Measurements from ENCODE around the gene IPO7. TPM values are rescaled to one million over a fixed set of nuclear protein-coding genes. Genes with fewer than 3 reads are reported as not detected.
A peak's percentile ranks its signal among the peaks of the same experiment; 100 is the strongest.
"Not testable (repeated sequence)": the region's sequence is repeated elsewhere in the genome, so short reads cannot be mapped to it uniquely, and the experiment has no call there.

IPO7 gene
- polyA plus RNA-seq (2014; cell fraction: cytosol; rRNA removed) = 125 and 135 TPM in 2 replicates
- polyA plus RNA-seq (2014; cell fraction: nucleus; rRNA removed) = 109 and 150 TPM in 2 replicates

DNA sequence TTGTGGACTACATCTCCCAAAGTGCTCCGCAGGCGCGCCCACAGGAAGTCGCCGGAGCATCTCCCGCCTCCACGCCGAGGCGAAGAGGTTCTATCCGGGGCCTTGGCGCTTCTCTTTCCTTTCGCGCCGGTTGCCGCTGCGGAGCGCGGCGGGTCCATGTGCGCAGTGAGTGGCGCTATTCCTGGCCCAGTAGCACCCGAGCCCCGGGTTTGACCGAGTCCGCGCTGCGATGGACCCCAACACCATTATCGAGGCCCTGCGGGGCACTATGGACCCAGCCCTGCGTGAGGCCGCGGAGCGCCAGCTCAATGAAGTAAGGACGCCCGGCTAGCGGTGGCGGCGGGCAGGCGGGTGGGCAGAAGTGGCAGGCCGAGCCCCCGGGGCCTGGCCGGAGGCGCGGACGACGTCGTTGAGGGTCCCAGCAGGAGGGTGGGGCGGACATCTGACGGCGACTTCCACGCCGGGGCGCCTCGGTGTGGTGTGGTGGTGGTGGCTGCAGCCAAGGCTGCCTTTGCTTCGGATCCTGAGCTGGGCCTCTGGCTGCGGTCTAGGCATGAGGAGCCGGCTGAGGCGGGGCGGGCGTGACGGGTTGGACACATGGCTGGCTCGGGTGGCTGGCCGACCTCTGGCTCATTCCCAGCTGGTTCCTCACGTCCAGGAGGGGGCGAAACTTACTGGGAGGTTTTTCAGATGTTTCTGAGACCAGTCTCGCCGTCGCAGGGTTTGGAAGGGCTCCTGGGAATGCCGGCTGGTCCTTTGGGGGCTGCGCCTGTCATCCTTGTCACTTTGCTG lies at the start of gene IPO7:
Gene IPO7 (plus strand): TSS at position 118 of the 792 bp plus-strand sequence. CDS start 112 bp downstream, at position 230.
- peak; percentile 92 for DNase-seq (ENCODE audit: low spot score)

DNA sequence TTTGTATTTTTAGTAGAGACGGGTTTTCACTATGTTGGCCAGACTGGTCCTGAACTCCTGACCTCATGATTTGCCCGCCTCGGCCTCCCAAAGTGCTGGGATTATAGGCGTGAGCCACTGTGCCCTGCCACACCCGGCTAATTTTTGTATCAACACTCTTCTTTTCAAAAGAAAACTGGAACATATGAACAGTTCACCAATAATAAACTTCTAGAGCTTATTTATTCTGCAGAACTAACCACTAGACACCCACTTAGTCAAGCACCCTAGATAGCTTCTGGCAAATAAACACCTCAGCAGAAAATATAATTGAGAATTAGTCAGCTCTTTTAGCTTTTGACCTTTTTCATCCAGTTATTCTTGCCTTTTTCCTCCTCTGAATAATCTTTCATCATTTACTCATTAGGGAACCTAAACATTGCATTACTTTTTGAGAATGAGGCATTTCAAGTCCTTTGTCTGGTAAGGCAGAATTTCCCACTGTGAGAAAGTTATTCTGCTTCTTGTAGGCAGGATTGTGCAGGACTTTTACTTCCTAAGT lies 42.7 kb upstream of the IPO7 start:
- no peak for DNase-seq (ENCODE audit: low spot score)

DNA sequence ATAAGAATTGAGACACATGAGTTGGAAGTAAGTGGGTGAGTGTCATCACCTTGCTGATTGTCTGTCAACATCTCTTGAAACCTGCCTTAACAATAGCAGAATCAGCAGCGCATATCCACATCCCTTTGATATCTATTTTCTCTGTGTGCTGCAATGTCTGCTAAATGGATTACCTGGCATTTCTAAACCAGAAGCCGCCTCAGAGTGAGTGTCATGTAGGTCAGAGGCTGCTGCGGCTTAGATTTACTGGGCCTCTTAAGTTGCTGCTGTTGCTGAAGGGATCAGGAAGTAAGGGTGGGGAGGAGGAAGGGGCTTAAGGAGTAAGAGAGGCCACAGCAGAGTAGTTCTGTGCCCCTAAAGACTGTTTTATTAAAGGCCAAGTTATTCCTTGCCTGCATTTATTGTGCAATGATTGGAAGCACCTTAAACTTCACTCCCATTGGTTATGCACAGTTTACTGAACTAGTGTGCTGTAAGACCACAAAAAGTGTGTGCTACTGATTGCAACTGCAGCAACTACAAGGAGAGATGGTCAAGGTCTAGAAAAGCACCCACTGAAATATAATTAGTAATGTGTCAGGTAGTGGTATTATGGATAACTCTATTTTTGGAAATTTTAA lies 40.3 kb upstream of the IPO7 start:
- DNase-seq (ENCODE audit: low spot score) = peak; percentile 52

DNA sequence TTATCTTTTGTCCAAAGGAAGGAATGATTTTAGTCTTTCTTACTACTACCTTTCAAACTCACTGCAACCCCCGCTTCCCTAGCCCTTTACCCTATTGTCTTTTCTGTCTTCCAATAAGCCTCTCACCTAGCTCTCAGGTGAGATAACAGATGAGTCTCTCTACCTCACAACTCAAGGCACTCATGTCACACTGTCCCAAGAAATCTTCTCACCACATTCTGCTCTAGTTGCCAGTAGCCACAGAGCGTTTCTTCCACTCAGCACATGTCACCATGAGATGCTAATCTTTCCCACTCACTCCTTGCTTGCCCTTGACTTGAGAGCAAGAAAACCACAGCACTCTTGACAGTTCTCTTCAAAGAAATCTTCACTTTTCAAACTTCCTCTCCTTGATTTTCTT lies 37.4 kb upstream of the IPO7 start:
- DNase-seq (ENCODE audit: low spot score) = no peak

DNA sequence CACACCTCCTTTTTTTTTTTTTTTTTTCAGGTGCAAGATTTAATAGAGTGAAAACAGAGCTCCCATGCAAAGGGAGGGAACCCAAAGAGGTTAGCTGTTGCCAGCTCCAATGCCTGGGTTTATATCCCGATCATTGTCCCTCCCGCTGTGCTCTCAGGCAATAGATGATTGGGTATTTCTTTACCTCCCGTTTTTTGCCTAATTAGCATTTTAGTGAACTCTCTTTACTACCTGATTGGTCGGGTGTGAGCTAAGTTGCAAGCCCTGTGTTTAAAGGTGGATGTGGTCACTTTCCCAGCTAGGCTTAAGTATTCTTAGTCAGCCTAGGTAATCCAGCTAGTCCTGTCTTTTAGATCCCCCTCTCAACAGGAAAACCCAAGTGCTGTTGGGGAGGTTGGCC lies 36.7 kb upstream of the IPO7 start:
- DNase-seq (ENCODE audit: low spot score) = not testable (repeated sequence)

DNA sequence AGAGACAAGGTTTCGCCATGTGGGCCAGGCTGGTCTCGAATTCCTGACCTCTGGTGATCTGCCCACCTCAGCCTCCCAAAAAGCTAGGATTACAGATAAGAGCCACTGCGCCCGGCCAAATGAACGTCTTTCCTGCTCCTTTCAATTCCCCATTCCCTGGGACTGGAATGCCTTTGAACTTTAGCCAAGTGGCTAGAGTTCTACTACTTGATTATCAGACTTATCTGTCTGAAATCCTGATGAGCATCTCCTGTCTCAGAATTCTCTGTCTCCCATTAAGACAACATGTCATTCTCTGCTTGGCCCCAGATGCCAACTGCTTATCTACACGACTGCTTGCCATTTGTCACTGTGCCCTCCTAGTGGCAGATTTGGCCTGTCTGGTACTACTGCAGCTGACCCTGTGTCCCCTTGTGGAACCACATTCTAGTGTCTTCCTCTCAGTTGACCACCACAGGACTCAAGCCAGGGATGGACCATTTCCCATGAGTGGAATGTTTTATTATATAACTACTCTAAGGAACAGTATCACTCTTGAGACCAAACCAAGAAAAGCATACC lies 33.1 kb upstream of the IPO7 start:
- DNase-seq (ENCODE audit: low spot score) = no peak

DNA sequence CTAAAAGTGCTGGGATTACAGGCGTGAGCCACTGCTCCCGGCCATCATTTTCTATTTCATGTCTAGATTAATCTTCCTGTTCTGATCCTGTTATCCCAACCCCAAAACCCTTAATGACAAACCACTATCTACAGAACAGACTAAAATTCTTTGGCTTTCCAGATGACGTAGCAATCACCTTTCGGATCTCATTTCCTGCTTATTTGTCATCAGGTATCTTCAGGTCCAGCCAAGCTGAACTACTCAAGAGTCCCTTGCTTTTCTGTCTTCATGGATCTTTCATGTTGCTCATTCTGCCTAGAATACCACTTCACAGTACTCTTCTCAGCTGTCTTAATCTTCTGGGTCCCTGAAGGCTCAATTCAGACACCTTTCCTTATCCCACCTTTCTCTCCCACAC lies 27.4 kb upstream of the IPO7 start:
- DNase-seq (ENCODE audit: low spot score) = no peak

DNA sequence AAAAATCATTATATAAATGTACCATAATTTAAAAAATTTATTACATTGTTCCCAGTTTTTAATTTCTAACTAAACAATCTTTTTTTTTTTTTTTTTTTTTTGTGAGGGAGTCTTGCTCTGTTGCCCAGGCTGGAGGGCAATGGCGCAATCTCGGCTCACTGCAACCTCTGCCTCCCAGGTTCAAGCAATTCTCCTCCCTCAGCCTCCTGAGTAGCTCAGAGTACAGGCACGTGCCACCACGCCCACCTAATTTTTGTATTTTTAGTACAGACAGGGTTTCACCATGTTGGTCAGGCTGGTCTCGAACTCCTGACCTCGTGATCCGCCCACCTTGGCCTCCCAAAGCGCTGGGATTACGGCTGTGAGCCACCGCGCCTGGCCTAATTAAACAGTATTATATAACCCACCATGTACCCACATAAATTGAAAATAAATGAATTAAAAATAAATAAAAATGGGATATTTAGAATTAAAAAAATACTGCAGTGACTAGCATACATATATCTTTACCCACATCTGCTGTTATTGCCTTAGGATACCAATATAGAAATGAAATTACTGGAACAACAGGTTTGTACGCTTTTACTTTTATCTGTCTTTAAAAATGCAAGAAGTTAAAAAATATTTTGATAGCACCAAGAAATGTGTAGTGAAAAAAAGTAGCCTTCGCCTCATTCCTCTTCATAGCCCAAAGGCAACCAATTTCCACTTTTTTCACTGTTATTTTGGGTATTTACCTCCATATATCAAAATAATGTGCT lies 23.4 kb upstream of the IPO7 start:
- DNase-seq (ENCODE audit: low spot score) = not testable (repeated sequence)

DNA sequence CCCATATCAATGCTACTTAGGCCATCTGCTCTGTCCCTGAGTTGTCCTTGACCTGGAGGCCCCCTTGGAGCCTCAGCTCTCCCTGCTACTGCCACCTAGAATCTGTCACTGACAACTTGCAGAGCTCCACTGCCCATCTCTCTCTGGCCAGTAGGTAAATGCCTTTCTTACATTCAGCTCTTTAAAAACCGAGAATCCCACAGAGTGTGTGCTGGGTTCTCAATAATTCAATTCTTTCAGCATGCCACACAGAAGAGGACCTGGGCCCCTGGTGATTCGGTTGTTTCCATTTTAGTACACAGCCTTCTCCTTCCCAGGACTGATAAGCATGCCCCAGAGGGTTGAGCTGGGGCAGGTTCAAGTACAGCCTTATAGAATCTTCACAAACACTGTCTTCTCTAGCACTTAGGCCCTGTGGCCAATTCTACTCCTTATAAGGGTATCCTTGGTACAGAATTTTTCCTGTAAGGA lies 22.0 kb upstream of the IPO7 start:
- peak; percentile 72 for DNase-seq (ENCODE audit: low spot score)

DNA sequence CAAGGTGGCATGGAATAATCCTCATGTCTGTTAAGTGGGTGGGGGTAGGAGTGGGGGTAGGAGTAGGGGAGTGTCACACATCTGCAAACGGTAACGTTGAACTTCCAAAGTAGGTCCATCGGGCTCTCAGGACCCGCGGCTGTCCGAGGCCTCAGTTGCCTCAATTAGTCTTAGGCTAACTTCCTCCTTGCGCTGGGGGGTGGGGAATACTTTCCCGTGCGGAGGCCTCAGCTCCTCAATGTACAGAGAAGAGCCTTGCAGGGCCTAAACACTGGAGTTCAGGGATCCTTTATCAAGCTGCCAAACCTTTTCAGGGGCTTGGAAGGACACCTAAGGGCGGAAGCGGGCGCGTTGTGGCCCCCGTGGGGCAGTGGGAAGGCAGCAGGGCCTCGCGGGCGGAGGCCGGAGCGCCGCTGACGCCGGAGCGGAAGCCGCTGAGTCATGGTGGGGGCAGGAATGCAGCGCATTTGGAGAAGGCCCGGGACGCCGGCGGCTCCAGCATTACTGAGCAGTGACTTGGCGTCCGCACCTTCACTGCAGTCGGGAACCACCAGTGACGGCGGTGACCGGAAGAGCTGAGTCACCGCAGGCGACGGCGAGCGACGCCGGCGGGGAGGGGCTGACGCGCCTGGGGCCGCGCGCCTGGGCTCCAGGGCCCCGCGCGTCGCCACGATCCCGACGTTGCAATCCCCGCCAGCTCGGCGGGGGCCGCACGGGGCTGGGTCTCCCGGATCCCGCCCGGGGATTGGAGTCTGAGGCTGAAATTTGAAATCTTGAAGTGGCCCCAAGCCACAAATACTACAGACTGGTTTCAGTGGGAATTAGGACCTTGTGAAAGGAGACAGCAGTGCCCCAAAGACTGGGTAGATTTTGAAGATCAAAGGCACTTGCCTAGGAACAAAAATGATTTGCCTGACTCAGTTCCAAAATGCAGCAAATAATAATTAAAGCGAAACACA lies 20.2 kb upstream of the IPO7 start:
- DNase-seq (ENCODE audit: low spot score) = peak; percentile 93

DNA sequence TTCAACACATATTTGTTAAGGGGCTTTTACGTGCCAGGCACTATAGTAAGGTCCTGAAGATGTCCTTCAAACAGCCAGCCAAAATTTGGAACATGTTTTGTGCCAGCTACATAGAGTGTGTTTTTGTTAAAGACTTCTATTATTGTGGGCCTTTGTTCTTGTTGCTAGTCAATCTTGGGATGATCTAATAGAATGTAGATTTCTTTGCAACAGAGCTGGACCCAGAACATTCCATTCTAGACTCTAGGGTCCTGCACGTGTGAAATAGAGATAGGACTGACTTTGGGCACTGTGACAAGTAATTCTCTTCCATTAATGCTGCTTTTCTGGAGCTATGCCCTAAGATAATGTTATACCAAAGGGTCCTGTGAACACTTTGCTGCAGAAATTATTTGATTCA lies 16.9 kb upstream of the IPO7 start:
- DNase-seq (ENCODE audit: low spot score) = no peak

DNA sequence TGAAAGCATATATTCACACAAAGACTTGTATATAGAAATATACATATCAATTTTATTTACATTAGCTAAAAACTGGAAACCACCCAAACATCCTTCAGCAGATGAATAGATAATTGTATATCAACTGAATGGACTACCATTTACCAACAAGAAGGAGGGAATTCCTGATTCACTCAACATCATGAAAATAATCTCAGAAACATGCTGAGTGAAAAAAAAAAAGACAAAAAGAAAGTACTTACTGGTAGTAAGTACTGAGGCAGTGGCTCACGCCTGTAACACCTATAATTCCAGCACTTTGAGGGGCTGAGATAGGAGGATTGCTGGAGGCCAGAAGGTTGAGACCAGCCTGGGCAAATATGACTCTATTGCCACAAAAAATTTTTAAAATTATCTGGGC lies 7.4 kb upstream of the IPO7 start:
- DNase-seq (ENCODE audit: low spot score) = no peak

DNA sequence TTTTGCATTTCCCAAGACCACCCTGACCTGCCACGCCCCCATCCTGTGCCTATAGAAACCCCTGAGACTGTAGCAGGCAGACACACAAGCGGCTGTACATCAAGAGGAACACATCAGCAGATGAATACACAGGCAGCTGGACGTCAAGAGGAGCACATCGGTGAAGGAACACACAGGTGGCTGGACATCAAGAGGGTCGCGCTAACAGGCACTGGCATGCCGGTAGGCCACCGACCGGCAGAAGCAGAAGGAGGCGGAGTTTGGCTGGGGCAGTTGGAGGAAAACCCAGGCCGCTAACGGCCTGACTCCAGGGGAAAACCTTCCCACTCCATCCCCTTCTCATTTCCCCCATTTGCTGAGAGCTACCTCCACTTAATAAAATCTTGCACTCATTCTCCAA lies 5.4 kb upstream of the IPO7 start:
- DNase-seq (ENCODE audit: low spot score) = peak; percentile 13

DNA sequence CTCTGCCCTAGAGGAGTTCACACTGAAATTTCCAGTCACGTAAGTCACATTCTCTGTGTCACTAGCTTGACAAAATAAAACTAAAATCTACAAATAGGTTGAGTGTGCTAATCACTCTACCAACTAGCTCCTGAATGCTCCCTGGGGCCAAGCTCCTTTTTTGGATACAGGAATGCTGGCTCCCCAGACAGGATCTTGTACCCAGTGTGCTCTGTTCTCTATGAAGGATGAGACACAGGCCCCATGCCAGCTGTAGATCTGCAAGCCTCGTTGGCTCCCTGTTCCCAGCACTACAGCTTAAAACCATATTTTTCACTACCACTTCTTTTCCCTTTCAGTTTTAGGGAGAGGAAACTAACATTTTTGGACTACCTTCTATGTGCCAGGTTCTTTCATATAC lies 3.7 kb upstream of the IPO7 start:
- DNase-seq (ENCODE audit: low spot score) = no peak

DNA sequence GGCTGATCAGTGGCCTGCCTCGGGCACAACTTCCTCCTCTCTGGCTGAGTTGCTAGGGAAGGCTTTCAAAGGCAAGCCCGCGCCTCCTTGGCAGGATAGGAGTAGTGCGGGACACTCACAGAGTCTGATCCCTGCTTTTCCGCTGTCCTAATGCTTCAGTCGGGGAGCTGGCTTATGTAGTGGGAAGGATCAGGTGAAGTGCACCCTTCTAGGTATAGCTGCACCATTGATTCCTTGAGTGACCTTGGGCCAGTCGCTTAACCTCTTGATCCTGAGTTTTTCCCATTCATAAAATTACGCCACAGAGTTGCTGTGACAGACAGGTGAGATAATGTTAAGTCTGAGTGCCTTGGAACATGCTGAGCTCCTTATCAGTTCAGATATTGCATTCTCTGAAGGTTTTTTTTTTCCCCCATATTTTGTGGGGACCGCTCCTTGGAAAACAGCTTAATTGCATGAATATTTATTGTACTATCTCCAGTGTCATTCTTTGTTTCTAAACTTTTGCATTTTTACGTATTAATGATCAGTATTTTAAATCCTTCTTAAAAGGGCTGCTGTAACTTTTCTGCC lies 961 bp downstream of the IPO7 start:
- DNase-seq (ENCODE audit: low spot score) = peak; percentile 42

DNA sequence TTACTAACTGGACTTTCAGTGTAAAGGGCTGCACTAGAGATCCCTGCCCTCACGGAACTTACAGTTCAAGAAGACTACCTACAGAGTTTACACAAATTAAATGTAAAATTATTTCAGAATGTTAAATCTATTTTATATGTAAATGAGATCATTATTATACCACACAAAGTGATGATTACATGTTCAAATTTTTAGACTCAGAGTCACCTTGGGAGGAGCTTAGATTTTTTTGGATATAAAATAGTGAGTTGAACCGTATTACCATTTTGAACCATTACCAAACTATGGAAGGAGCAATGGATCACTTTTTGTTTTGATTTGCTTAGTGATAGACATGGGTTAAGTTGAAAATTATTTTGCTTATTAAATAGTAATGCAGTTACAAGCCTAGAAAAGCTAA lies 1.6 kb downstream of the IPO7 start:
- DNase-seq (ENCODE audit: low spot score) = no peak

DNA sequence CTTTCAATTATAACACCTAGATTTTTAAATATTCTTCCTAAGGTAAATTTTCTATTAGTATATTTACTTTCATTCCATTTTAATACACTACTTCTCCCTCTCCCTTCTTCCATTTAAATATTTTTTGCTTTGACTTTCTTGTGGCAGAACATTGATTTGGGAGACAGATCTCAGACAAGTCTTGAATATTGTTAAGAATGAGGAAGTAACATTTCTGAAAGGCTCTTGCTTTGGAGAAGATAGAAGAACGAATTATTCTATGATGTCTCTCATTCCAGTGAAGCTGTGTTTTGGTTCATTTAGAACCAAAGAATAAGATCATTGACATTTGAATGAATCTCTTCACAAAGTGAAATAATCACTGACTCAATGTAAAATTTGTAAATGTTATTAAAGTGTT lies 2.4 kb downstream of the IPO7 start:
- no peak for DNase-seq (ENCODE audit: low spot score)

DNA sequence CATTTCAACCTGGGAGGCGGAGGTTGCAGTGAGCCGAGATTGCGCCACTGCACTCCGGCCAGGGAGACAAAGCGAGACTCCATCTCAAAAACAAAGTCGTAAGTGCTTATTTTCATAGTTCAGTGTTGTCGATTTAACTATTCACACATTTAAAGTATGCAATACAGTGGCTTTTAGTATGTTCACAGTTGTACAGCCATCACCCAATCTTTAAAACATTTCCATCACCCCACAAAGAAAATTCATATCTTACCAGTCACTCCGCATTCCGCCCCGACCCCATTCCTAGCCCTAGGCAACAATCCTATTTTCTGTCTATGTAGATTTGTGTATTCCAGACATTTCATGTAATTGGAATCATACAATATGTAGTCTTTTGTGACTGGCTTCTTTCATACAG lies 11.9 kb downstream of the IPO7 start:
- no peak for DNase-seq (ENCODE audit: low spot score)

DNA sequence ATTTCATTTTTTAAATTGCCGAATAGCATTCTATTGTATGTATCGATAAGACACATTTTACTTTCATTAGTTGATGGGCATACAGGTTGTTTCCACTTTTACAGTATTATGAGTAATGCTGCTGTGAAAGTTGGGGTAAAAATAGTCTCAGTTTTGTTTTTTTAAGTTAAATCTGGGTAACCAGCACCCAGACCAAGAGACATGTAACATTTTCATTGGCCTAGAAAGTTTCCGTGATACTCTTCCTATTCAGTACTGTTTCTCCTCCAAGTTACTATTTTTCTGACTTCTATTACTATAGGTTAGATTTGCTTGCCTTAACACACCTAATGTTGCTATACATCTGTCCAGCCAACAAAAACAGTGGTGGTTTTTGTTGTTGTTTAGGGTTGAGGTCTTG lies 12.3 kb downstream of the IPO7 start:
- DNase-seq (ENCODE audit: low spot score) = no peak
